IMR-90 (cell line): Measurements from ENCODE around the gene CYB5B. TPM values are rescaled to one million over a fixed set of nuclear protein-coding genes. Genes with fewer than 3 reads are reported as not detected.

Source experiments
- ATAC-seq: fragments of 200-7000 bp; cut with Tn5 transposase; 2 replicates; pipeline ENCODE4 v1.9.1; 2020; ENCODE audit warnings: low read depth, mild to moderate bottlenecking, moderate library complexity
- BruUV-seq: library from RNA; stranded (reverse); fragments of 400-500 nt; replicated peaks from 2 replicates; lab custom pipeline; 2021; lab: Mats Ljungman, UMichigan
- CTCF ChIA-PET: fragments of 300-600 bp; formaldehyde crosslinking; extraction: SDS; loops from one replicate; lab custom pipeline; 2021; ENCODE audit warnings: antibody characterized with exemption; lab: Yijun Ruan, JAX
- POLR2A ChIA-PET: fragments of 300-600 bp; sonication (Branson Sonifier 250); formaldehyde crosslinking; loops from one replicate; lab custom pipeline; 2022; ENCODE audit warnings: antibody characterized with exemption; ENCODE audit not compliant: unreplicated experiment; lab: Charles Lee
- DNase-seq: peaks from one replicate; pipeline ENCODE4 v3.0.0; 2013
- H2AFZ ChIP-seq: replicated peaks from 2 replicates; pipeline ENCODE3; 2013; ENCODE audit warnings: low read length, mild to moderate bottlenecking; ENCODE audit not compliant: poor library complexity
- H2AK5ac ChIP-seq: 2 replicates; pipeline ENCODE4 v1.6.1; 2013; ENCODE audit warnings: low read depth, low read length, inconsistent platforms
- H2AK9ac ChIP-seq: replicated peaks from 2 replicates; pipeline ENCODE3; 2013; ENCODE audit warnings: mild to moderate bottlenecking, low read depth, low read length, moderate library complexity; ENCODE audit not compliant: poor library complexity
- H2BK120ac ChIP-seq: 2 replicates; pipeline ENCODE4 v1.6.1; 2013; ENCODE audit warnings: low read depth, low read length, inconsistent platforms
- H2BK15ac ChIP-seq: 3 replicates; pipeline ENCODE4 v1.6.1; 2013; ENCODE audit warnings: low read depth, low read length, inconsistent platforms
- H2BK20ac ChIP-seq: 2 replicates; pipeline ENCODE4 v1.6.1; 2013; ENCODE audit warnings: low read depth, mild to moderate bottlenecking, inconsistent platforms, low read length, moderate library complexity
- H2BK5ac ChIP-seq: 2 replicates; pipeline ENCODE4 v1.6.1; 2013; ENCODE audit warnings: mild to moderate bottlenecking, low read depth, low read length, inconsistent platforms; ENCODE audit not compliant: poor library complexity, severe bottlenecking
- H3K14ac ChIP-seq: replicated peaks from 2 replicates; pipeline ENCODE4 v1.6.1; 2013; ENCODE audit warnings: low read depth, low read length, inconsistent platforms
- H3K18ac ChIP-seq: 2 replicates; pipeline ENCODE4 v1.6.1; 2013; ENCODE audit warnings: low read depth, low read length, control low read depth
- H3K23ac ChIP-seq: 2 replicates; pipeline ENCODE4 v1.6.1; 2013; ENCODE audit warnings: low read depth, low read length, inconsistent platforms
- H3K27ac ChIP-seq: 2 replicates; pipeline ENCODE4 v1.5.1; 2013; ENCODE audit warnings: mild to moderate bottlenecking, control low read depth, low read length; ENCODE audit not compliant: insufficient read depth
- H3K27me3 ChIP-seq: 2 replicates; pipeline ENCODE4 v1.6.1; 2013; ENCODE audit warnings: low read length; ENCODE audit not compliant: control insufficient read depth, insufficient read depth
- H3K36me3 ChIP-seq: 2 replicates; pipeline ENCODE4 v1.6.1; 2013; ENCODE audit warnings: low read length, mixed read lengths; ENCODE audit not compliant: control insufficient read depth, insufficient read depth
- H3K4ac ChIP-seq: 2 replicates; pipeline ENCODE4 v1.6.1; 2013; ENCODE audit warnings: low read depth, low read length, inconsistent platforms
- H3K4me1 ChIP-seq: 2 replicates; pipeline ENCODE4 v1.6.1; 2013; ENCODE audit warnings: low read length, mixed read lengths; ENCODE audit not compliant: control insufficient read depth, insufficient read depth
- H3K4me2 ChIP-seq: 2 replicates; pipeline ENCODE4 v1.6.1; 2013; ENCODE audit warnings: low read depth, mild to moderate bottlenecking, control low read depth, low read length, moderate library complexity
- H3K4me3 ChIP-seq: 2 replicates; pipeline ENCODE4 v1.5.1; 2013; ENCODE audit warnings: low read depth, mild to moderate bottlenecking, control low read depth, low read length, moderate library complexity; ENCODE audit not compliant: insufficient read depth
- H3K56ac ChIP-seq: 2 replicates; pipeline ENCODE4 v1.6.1; 2013; ENCODE audit warnings: low read length, inconsistent platforms; ENCODE audit not compliant: insufficient read depth; ENCODE audit errors: extremely low read depth
- H3K79me1 ChIP-seq, 2 experiments: 2 replicates each; pipeline ENCODE4 v1.6.1; 2013; ENCODE audit warnings: low read length in 2 of 2, inconsistent platforms in 1 of 2, low read depth in 1 of 2
- H3K9ac ChIP-seq: 2 replicates; pipeline ENCODE4 v1.6.1; 2013; ENCODE audit warnings: low read depth, low read length, control low read depth
- H3K9me1 ChIP-seq: 2 replicates; pipeline ENCODE4 v1.6.1; 2013; ENCODE audit warnings: low read length, inconsistent platforms; ENCODE audit not compliant: insufficient read depth
- H3K9me3 ChIP-seq: 2 replicates; pipeline ENCODE4 v1.6.1; 2013; ENCODE audit warnings: low read length; ENCODE audit not compliant: control insufficient read depth, insufficient read depth
- H4K20me1 ChIP-seq: 2 replicates; pipeline ENCODE4 v1.6.1; 2013; ENCODE audit warnings: low read length, inconsistent platforms; ENCODE audit not compliant: insufficient read depth
- H4K5ac ChIP-seq: 2 replicates; pipeline ENCODE4 v1.6.1; 2013; ENCODE audit warnings: mild to moderate bottlenecking, low read depth, low read length, control low read depth
- H4K8ac ChIP-seq, 2 experiments: 2 replicates each; pipeline ENCODE4 v1.6.1; 2013; ENCODE audit warnings: low read depth in 2 of 2, low read length in 2 of 2, control low read depth in 1 of 2, inconsistent platforms in 1 of 2
- H4K91ac ChIP-seq: 2 replicates; pipeline ENCODE4 v1.6.1; 2013; ENCODE audit warnings: low read depth, low read length, inconsistent platforms; ENCODE audit not compliant: insufficient read depth
- CEBPB ChIP-seq: IDR thresholded peaks from 2 replicates; pipeline ENCODE4 v1.6.1; 2012; ENCODE audit warnings: low read depth, low read length, improper control_type of control experiment
- CHD1 ChIP-seq: IDR thresholded peaks from 2 replicates; pipeline ENCODE4 v1.6.1; 2012; ENCODE audit warnings: low read depth, low read length, improper control_type of control experiment
- FOS ChIP-seq: fragments of 150-350 bp; IDR thresholded peaks from 2 replicates; pipeline ENCODE4 v1.6.1; 2016; ENCODE audit warnings: low read depth, low read length
- MAFK ChIP-seq: IDR thresholded peaks from 2 replicates; pipeline ENCODE4 v1.6.1; 2012; ENCODE audit warnings: low read depth, low read length, improper control_type of control experiment
- RCOR1 ChIP-seq: IDR thresholded peaks from 2 replicates; pipeline ENCODE4 v1.6.1; 2012; ENCODE audit warnings: mild to moderate bottlenecking, low read length, improper control_type of control experiment; ENCODE audit not compliant: insufficient replicate concordance
- RFX5 ChIP-seq: IDR thresholded peaks from 2 replicates; pipeline ENCODE4 v1.8.0; 2012; ENCODE audit warnings: low read depth, mild to moderate bottlenecking, low read length, moderate library complexity
- SMC3 ChIP-seq: fragments of 150-350 bp; IDR thresholded peaks from 2 replicates; pipeline ENCODE4 v1.6.1; 2016; ENCODE audit warnings: low read depth, mild to moderate bottlenecking, antibody characterized with exemption, low read length, moderate library complexity
- WGBS, 2 experiments: methylation state at CpG; one replicate each; pipeline versions ENCODE4 v1.1.5 to v1.1.7; 2013; ENCODE audit warnings: missing lambda C conversion rate in 2 of 2; ENCODE audit not compliant: insufficient read length in 1 of 2; ENCODE audit errors: extremely low coverage in 2 of 2; 5-methylcytosine and 5-hydroxymethylcytosine counted together
- dilution Hi-C: fragments of 300-500 bp; cut with HindIII; formaldehyde crosslinking; loops from one replicate; pipeline ENCODE4 v1.14.3; 2018; ENCODE audit warnings: low sequenced_read_pairs; ENCODE audit not compliant: unreplicated experiment
- in situ Hi-C: fragments of 300-500 bp; cut with MboI; formaldehyde crosslinking; loops from 3 replicates; pipeline ENCODE4 v1.14.3; 2019; ENCODE audit warnings: low sequenced_read_pairs, inconsistent platforms, mixed read lengths
- intact Hi-C: fragments of 100-400 bp; cut with micrococcal nuclease; formaldehyde crosslinking; loops from 2 replicates; pipeline ENCODE4 v1.10.0; 2022
- polyA plus RNA-seq, 3 experiments: library from polyadenylated mRNA; depleted of rRNA; stranded (reverse); fragments of >200 nt; gene quantifications; 2 replicates each; pipeline ENCODE4 v1.2.3, GENCODE V29; 2012; ENCODE audit warnings: low replicate concordance in 1 of 3
- total RNA-seq: library from RNA; depleted of rRNA; stranded (reverse); fragments of >200 nt; gene quantifications from 2 replicates; pipeline ENCODE4 v1.2.3, GENCODE V29; 2012
- TF ChIP-seq, protein P1 (sequence below): fragments of 150-350 bp; IDR thresholded peaks from 2 replicates; pipeline ENCODE4 v1.6.1; 2017; ENCODE audit warnings: mild to moderate bottlenecking, antibody characterized with exemption, low read length, low read depth
- TF ChIP-seq, protein P2 (sequence below): fragments of 150-350 bp; IDR thresholded peaks from 2 replicates; pipeline ENCODE4 v1.6.1; 2016; ENCODE audit warnings: low read depth, mild to moderate bottlenecking, low read length, moderate library complexity, borderline replicate concordance

Gene CYB5B
- total and polyA plus RNA-seq, 2 of the 4 experiments (the other 2 are of a cell fraction): 100 to 102 TPM

DNA sequence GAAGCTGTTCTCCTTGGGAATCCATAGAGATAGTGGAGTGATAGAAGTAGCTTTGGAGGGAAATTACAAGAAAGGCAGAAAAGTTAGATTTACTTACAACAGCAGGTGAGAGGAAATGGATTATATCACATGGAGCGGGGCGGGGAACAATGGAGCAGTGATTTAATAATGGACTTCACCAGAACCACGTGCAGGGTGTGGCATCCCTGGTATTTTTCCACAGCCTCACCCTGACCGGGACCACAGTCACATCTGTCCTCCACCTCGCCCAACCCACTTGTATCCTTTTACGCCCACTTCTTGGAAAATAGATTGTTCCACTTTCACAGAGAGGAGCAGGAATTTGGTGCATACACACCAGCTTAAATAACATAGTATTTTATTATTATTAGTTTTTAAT, 15.9 kb upstream of the CYB5B start:
- intact Hi-C loops (no loop called here), in situ Hi-C loops (no loop called here), dilution Hi-C loops (no loop called here)
- peak overlapping the region; percentile 82 for H2AK5ac ChIP-seq
- no peak for DNase-seq
- H3K4ac ChIP-seq: no peak overlapping the region
- H3K9ac ChIP-seq: no peak overlapping the region
- no peaks in the 10 kb centered on the region for H3K79me1 ChIP-seq
- H4K20me1 ChIP-seq: no peaks in the 10 kb centered on the region
- H2BK15ac ChIP-seq: no peak overlapping the region
- H3K18ac ChIP-seq: no peak overlapping the region
- no peaks in the 10 kb centered on the region for H3K27me3 ChIP-seq
- H3K9me3 ChIP-seq: no peaks in the 10 kb centered on the region
- CTCF ChIA-PET: interaction anchor here (0.6 to 1.0 kb wide), 3 partner anchors 14 to 54 kb away, joined by 3 to 4 read pairs (median 3); no protein-coding TSS in a partner anchor
- H3K36me3 ChIP-seq: no peaks in the 10 kb centered on the region
- H3K4me1 ChIP-seq: peaks cover 8% of the 10 kb centered on the region
- H3K4me2 ChIP-seq: no peak overlapping the region
- H4K8ac ChIP-seq: no peak overlapping the region
- H2AFZ ChIP-seq: no peak overlapping the region
- no peak overlapping the region for H4K91ac ChIP-seq
- WGBS, 2 experiments: 100% methylated on average over 2 of the region's 6 CpGs; no CpG with 5 or more reads in 1 of the 2 experiments
- no peak overlapping the region for H3K4me3 ChIP-seq
- H4K5ac ChIP-seq: no peak overlapping the region
- no peak overlapping the region for H2BK5ac ChIP-seq
- no peak overlapping the region for H3K14ac ChIP-seq
- no TSS peak for BruUV-seq
- no peak overlapping the region for H3K23ac ChIP-seq
- H3K27ac ChIP-seq: no peak overlapping the region
- ATAC-seq: no peak
- peaks cover 3% of the 10 kb centered on the region; the same call in 1 of the 2 replicates for H3K9me1 ChIP-seq
- H2AK9ac ChIP-seq: no peak overlapping the region
- no peak overlapping the region for H3K56ac ChIP-seq
- TF ChIP-seq RCOR1 (no peak), SMC3 (no peak), RFX5 (no peak), CEBPB (no peak), MAFK (no peak), CHD1 (no peak), FOS (no peak)
- TF ChIP-seq, protein P1, sequence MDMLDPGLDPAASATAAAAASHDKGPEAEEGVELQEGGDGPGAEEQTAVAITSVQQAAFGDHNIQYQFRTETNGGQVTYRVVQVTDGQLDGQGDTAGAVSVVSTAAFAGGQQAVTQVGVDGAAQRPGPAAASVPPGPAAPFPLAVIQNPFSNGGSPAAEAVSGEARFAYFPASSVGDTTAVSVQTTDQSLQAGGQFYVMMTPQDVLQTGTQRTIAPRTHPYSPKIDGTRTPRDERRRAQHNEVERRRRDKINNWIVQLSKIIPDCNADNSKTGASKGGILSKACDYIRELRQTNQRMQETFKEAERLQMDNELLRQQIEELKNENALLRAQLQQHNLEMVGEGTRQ: no peak
- TF ChIP-seq, protein P2, sequence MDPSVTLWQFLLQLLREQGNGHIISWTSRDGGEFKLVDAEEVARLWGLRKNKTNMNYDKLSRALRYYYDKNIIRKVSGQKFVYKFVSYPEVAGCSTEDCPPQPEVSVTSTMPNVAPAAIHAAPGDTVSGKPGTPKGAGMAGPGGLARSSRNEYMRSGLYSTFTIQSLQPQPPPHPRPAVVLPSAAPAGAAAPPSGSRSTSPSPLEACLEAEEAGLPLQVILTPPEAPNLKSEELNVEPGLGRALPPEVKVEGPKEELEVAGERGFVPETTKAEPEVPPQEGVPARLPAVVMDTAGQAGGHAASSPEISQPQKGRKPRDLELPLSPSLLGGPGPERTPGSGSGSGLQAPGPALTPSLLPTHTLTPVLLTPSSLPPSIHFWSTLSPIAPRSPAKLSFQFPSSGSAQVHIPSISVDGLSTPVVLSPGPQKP: no peak
- POLR2A ChIA-PET: no interaction called here
- no peak overlapping the region for H2BK20ac ChIP-seq
- no peak overlapping the region for H2BK120ac ChIP-seq
